Vagina (tissue), 2 donors: ENCODE data around the gene TNFSF13. TPM values are rescaled to one million over a fixed set of nuclear protein-coding genes. Genes with fewer than 3 reads are reported as not detected.
A peak's percentile ranks its signal among the peaks of the same experiment; 100 is the strongest.

Experiments used
- DNase-seq, 2 donors: peaks; one replicate each; pipeline ENCODE4 v3.0.0-alpha.2; 2017; ENCODE audit errors: extremely low spot score in 2 of 2
- H3K27ac ChIP-seq: fragments of 200-600 bp; sonication (generic); one replicate; pipeline ENCODE4 v1.5.1; 2019
- H3K27me3 ChIP-seq: fragments of 200-600 bp; sonication (generic); one replicate; pipeline ENCODE4 v1.5.1; 2019
- H3K36me3 ChIP-seq, 2 donors: fragments of 200-600 bp; sonication (generic); one replicate each; pipeline ENCODE4 v1.5.1; 2017 to 2019
- H3K4me1 ChIP-seq: fragments of 200-600 bp; sonication (generic); one replicate; pipeline ENCODE4 v1.5.1; 2019
- H3K4me3 ChIP-seq, 2 donors: fragments of 200-600 bp; sonication (generic); 1 replicate in 1 of 2; 2 replicates in 1 of 2; pipeline ENCODE4 v1.5.1; 2016 to 2019
- H3K9me3 ChIP-seq: fragments of 200-600 bp; sonication (generic); one replicate; pipeline ENCODE4 v1.5.1; 2019
- CTCF ChIP-seq, 3 experiments: fragments of 450-650 bp in 2 of 3; fragments of 200-600 bp in 1 of 3; sonication (generic) in 1 of 3; IDR thresholded peaks; one replicate each; pipeline ENCODE4 v1.5.1; 2017 to 2019; ENCODE audit warnings: antibody characterized with exemption in 3 of 3, mild to moderate bottlenecking in 2 of 3, moderate library complexity in 2 of 3
- POLR2A ChIP-seq, 2 donors: fragments of 450-650 bp; IDR thresholded peaks; one replicate each; pipeline ENCODE4 v1.6.1; 2017; ENCODE audit warnings: antibody characterized with exemption in 2 of 2, mild to moderate bottlenecking in 2 of 2, moderate library complexity in 2 of 2
- POLR2AphosphoS5 ChIP-seq, 2 donors: sonication (generic); formaldehyde crosslinking; IDR thresholded peaks; one replicate each; pipeline ENCODE4 v1.9.0; 2017; ENCODE audit warnings: antibody characterized with exemption in 2 of 2, mild to moderate bottlenecking in 2 of 2, low read depth in 1 of 2; ENCODE audit not compliant: insufficient read depth in 1 of 2
- intact Hi-C: fragments of 100-400 bp; cut with DNase I; formaldehyde crosslinking; loops from one replicate; pipeline ENCODE4 v1.15.1; 2023
- total RNA-seq: library from RNA; depleted of rRNA; stranded (reverse); fragments of >200 nt; gene quantifications from one replicate; pipeline ENCODE4 v1.2.3, GENCODE V29; 2016

Gene TNFSF13
- total RNA-seq, 1 donor from 2014 or later = 20.1 TPM

DNA sequence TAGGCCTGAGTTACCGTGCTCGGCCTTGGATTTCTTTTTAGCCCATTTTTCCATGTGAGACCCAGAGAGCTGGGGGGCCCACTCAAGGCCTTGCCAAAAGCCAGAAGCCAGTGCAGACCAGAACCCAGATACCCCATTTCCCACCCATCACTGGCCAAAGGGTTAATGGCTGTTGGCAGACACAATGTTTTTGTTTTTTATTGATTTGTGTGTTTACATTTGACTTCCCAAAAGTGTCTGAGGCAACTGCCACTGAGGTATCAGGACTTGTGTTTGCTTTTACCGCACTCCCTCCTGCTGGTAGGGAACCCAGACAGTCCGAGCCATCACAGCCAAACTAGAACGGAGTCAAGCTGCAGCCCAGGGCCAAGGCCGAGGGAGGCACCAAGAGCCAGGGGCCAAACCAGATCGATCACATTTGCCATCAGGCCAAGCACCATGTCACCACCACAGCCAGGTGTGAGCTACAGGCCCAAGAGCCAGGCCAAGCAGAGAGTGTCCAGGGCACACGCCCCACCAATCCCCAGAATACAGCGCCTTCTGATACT is 17.4 kb upstream of the TNFSF13 start:
- Histone ChIP-seq H3K27ac (no peak overlapping the region), H3K9me3 (peaks cover 5% of the 10 kb centered on the region), H3K27me3 (no peaks in the 10 kb centered on the region), H3K36me3 (no peaks in the 10 kb centered on the region), H3K4me1 (no peaks in the 10 kb centered on the region), H3K4me3 (no peak overlapping the region)
- DNase-seq = no peak
- TF ChIP-seq POLR2A (IDR thresholded peaks at IDR 0.05) = no peak
- no peak for TF ChIP-seq POLR2AphosphoS5 (IDR thresholded peaks at IDR 0.05; ENCODE audit: insufficient read depth in 1 of 2, low read depth in 1 of 2)
- TF ChIP-seq CTCF (IDR thresholded peaks at IDR 0.05) = no peak
- intact Hi-C loops = no loop called here

DNA sequence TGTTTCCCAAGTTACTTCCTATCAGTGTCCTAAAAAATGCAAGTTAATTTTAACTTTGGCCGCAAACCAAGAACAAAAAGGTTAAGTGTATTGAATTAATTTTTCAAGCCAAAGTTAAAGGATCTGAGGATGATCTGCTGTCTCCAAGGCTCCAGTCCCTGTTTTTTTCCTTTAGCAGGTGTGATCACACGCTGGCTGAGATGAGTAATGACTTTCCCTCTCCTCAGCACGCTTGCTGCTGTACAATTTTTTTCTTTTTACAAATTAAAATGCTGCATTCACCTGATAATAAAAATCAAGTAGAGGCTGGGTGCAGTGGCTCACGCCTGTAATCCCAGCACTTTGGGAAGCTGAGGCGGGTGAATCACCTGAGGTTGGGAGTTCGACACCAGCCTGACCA is 13.6 kb upstream of the TNFSF13 start:
- TF ChIP-seq POLR2AphosphoS5 (IDR thresholded peaks at IDR 0.05; ENCODE audit: insufficient read depth in 1 of 2, low read depth in 1 of 2) (no peak), POLR2A (IDR thresholded peaks at IDR 0.05) (no peak), CTCF (IDR thresholded peaks at IDR 0.05) (no peak)
- intact Hi-C loops = no loop called here
- Histone ChIP-seq H3K4me3 (no peak overlapping the region), H3K27me3 (no peaks in the 10 kb centered on the region), H3K36me3 (no peaks in the 10 kb centered on the region), H3K9me3 (no peaks in the 10 kb centered on the region), H3K4me1 (peaks cover 18% of the 10 kb centered on the region), H3K27ac (no peak overlapping the region)
- no peak for DNase-seq

DNA sequence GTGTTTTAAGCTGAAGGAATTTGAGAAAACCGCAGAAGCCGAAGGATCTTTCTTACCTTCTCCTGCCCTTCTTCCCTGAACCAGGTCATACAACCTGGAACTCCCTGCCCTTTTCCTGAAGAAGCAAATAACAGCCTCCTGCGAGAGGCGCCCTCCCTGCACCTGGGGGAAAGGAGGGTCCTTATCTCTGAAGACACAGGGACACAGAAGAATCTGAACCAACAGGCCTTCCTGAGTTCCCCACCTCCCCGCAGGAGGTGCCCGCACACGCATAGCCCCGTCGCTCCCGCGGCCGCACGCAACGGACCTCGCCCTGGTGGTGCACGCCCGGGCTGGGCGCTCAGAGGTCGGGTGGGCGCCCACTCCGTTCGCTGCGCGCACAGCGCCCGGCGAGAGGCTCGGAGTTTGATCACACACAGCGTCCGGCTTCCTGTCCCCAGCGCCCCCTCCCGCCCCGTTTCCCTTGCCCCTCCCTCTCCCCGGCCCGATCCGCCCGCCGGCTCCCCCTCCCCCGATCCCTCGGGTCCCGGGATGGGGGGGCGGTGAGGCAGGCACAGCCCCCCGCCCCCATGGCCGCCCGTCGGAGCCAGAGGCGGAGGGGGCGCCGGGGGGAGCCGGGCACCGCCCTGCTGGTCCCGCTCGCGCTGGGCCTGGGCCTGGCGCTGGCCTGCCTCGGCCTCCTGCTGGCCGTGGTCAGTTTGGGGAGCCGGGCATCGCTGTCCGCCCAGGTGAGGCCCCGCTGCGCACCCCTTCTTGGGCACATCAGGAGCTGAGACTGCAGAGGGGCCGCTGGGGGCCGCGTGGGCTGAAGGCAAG is 9.8 kb upstream of the TNFSF13 start, which contains the start of gene TNFSF12:
Gene TNFSF12, plus strand, starts transcription at position 474 of the 816 bp plus-strand sequence. Its CDS starts 96 bp downstream, at position 570.
- TF ChIP-seq CTCF (IDR thresholded peaks at IDR 0.05) = no peak
- peak in 1 of 2 donors; percentile 80 for TF ChIP-seq POLR2AphosphoS5 (IDR thresholded peaks at IDR 0.05; ENCODE audit: insufficient read depth in 1 of 2, low read depth in 1 of 2)
- H3K4me3 ChIP-seq = peak within 1 kb of the TSS; percentile 54 to 81
- H3K9me3 ChIP-seq = no peaks in the 10 kb centered on the region
- no peak for DNase-seq
- no peaks in the 10 kb centered on the region for H3K27me3 ChIP-seq
- H3K36me3 ChIP-seq = no peaks in the 10 kb centered on the region
- H3K27ac ChIP-seq = peak within 1 kb of the TSS; percentile 82
- peaks cover 24% of the 10 kb centered on the region for H3K4me1 ChIP-seq
- intact Hi-C loops = no loop called here

DNA sequence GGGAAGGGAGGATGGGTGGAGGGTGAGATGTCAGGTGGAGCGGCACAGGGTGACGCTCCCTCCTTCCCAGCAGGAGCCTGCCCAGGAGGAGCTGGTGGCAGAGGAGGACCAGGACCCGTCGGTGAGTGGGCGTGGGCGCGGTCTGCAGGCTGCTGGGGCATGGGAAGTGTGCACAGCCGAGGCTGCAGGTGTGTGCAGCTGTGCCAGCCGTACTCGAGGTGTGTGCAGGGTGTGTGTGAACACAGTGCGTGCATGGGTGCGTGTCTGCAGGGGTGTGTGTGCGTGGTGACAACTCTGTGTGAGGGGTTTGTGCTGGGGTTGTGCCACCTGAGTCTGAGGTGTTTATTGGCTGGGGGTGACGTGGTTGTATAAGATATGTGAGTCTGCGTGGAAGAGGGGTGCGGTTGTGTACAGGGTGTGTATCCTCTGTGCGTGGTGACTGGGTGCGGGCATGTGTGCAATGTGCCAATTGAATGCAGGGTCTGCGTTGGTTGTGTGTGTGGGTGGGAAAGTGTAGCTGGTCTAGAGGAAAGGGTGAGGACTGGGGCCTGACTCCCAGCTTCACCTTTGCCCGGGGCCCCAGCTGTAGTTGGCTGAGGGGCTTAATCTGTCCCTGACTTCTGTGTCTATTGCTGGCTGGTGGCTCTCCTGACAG is 9.0 kb upstream of the TNFSF13 start:
- Histone ChIP-seq H3K9me3 (no peaks in the 10 kb centered on the region), H3K27ac (peak overlapping the region; percentile 82), H3K36me3 (no peaks in the 10 kb centered on the region), H3K27me3 (no peaks in the 10 kb centered on the region), H3K4me1 (peaks cover 24% of the 10 kb centered on the region), H3K4me3 (peak overlapping the region; percentile 54 to 81)
- no peak for DNase-seq
- intact Hi-C loops = no loop called here
- no peak for TF ChIP-seq CTCF (IDR thresholded peaks at IDR 0.05)
- no peak for TF ChIP-seq POLR2AphosphoS5 (IDR thresholded peaks at IDR 0.05; ENCODE audit: insufficient read depth in 1 of 2, low read depth in 1 of 2)
- no peak for TF ChIP-seq POLR2A (IDR thresholded peaks at IDR 0.05)
